GM23248 (cell line): ENCODE data around the gene FAAH. TPM values are rescaled to one million over a fixed set of nuclear protein-coding genes. Genes with fewer than 3 reads are reported as not detected.

ENCODE experiments used
- DNase-seq: peaks from one replicate; pipeline ENCODE4 v3.0.0-alpha.2; 2015
- H2AFZ ChIP-seq: fragments of 200-600 bp; sonication (generic); 2 replicates; pipeline ENCODE4 v1.6.1; 2016; ENCODE audit warnings: antibody characterized with exemption
- H3F3A ChIP-seq: fragments of 200-600 bp; sonication (generic); 2 replicates; pipeline ENCODE4 v1.6.1; 2016; ENCODE audit warnings: mild to moderate bottlenecking, antibody characterized with exemption, mixed run types; ENCODE audit not compliant: insufficient read depth
- H3K27ac ChIP-seq: fragments of 200-600 bp; sonication (generic); 2 replicates; pipeline ENCODE4 v1.5.1; 2016; ENCODE audit warnings: mild to moderate bottlenecking
- H3K27me3 ChIP-seq: fragments of 200-600 bp; sonication (generic); replicated peaks from 2 replicates; pipeline ENCODE4 v1.6.1; 2016; ENCODE audit warnings: mild to moderate bottlenecking; ENCODE audit not compliant: insufficient read depth
- H3K36me3 ChIP-seq: fragments of 200-600 bp; sonication (generic); 2 replicates; pipeline ENCODE4 v1.6.1; 2016; ENCODE audit warnings: low read depth, mild to moderate bottlenecking
- H3K4me1 ChIP-seq: fragments of 200-600 bp; sonication (generic); 2 replicates; pipeline ENCODE4 v1.6.1; 2016; ENCODE audit warnings: mild to moderate bottlenecking; ENCODE audit not compliant: insufficient read depth
- H3K4me2 ChIP-seq: fragments of 200-600 bp; sonication (generic); one replicate; pipeline ENCODE4 v1.6.1; 2016; ENCODE audit warnings: mild to moderate bottlenecking; ENCODE audit not compliant: unreplicated experiment
- H3K4me3 ChIP-seq: fragments of 200-600 bp; sonication (generic); 2 replicates; pipeline ENCODE4 v1.5.1; 2016; ENCODE audit warnings: mild to moderate bottlenecking
- H3K79me2 ChIP-seq: fragments of 200-600 bp; sonication (generic); 2 replicates; pipeline ENCODE4 v1.6.1; 2016; ENCODE audit warnings: mild to moderate bottlenecking; ENCODE audit not compliant: insufficient read depth
- H3K9ac ChIP-seq: fragments of 200-600 bp; sonication (generic); 2 replicates; pipeline ENCODE4 v1.6.1; 2016; ENCODE audit warnings: mild to moderate bottlenecking
- H3K9me2 ChIP-seq: fragments of 200-600 bp; sonication (generic); 2 replicates; pipeline ENCODE4 v1.6.1; 2016; ENCODE audit warnings: mixed run types, mild to moderate bottlenecking, moderate library complexity; ENCODE audit not compliant: insufficient read depth
- H3K9me3 ChIP-seq: fragments of 200-600 bp; sonication (generic); one replicate; pipeline ENCODE4 v1.6.1; 2017; ENCODE audit warnings: low read depth
- H4K20me1 ChIP-seq: fragments of 200-600 bp; sonication (generic); 2 replicates; pipeline ENCODE4 v1.6.0; 2016; ENCODE audit not compliant: insufficient read depth
- EZH2 ChIP-seq: fragments of 200-600 bp; sonication (generic); IDR thresholded peaks from 2 replicates; pipeline ENCODE4 v1.6.1; 2018; ENCODE audit warnings: antibody characterized with exemption, mild to moderate bottlenecking; ENCODE audit not compliant: insufficient read depth, poor library complexity, severe bottlenecking
- EZH2phosphoT487 ChIP-seq: fragments of 200-600 bp; sonication (generic); IDR thresholded peaks from 2 replicates; pipeline ENCODE4 v1.6.1; 2018; ENCODE audit warnings: antibody characterized with exemption, moderate library complexity, mild to moderate bottlenecking, low read depth; ENCODE audit not compliant: insufficient read depth
- WGBS, 2 experiments: methylation state at CpG; one replicate each; pipeline ENCODE4 v1.1.6; 2015 to 2017; ENCODE audit warnings: low lambda C conversion rate in 2 of 2, low coverage in 1 of 2; ENCODE audit errors: missing lambda C conversion rate in 2 of 2; 5-methylcytosine and 5-hydroxymethylcytosine counted together
- in situ Hi-C: fragments of 300-500 bp; cut with MboI; formaldehyde crosslinking; loops from 2 replicates; pipeline ENCODE4 v1.15.0; 2020
- polyA plus RNA-seq: library from polyadenylated mRNA; unstranded; fragments of >200 nt; fragmentation: Nextera tagmentation; extraction: Ambion mirVana; gene quantifications from 2 replicates; pipeline ENCODE4 v1.2.1, GENCODE V29; 2016
- total RNA-seq: library from RNA; depleted of rRNA; stranded (reverse); fragments of >200 nt; shearing (Covaris generic); gene quantifications from 2 replicates; pipeline ENCODE4 v1.2.3, GENCODE V29; 2014

FAAH gene
- total and polyA plus RNA-seq, 2 experiments from 2014 or later, result 0.74 to 0.97 TPM

GRCh38 chr1:46434358-46434757, 40.2 kb downstream of the FAAH start:
- no peaks in the 10 kb centered on the region for H3K79me2 ChIP-seq
- H3K36me3 ChIP-seq, result no peaks in the 10 kb centered on the region
- H3K9me3 ChIP-seq, result no peaks in the 10 kb centered on the region
- H2AFZ ChIP-seq, result no peak overlapping the region
- H3K4me3 ChIP-seq, result no peak overlapping the region
- no peak overlapping the region for H3K9ac ChIP-seq
- no peaks in the 10 kb centered on the region for H3K9me2 ChIP-seq
- no peak overlapping the region for H3K27ac ChIP-seq
- 81 to 91% methylated on average over 3 of the region's 3 CpGs for WGBS, 2 experiments
- in situ Hi-C loops, result no loop called here
- no peaks in the 10 kb centered on the region for H4K20me1 ChIP-seq
- peaks cover 11% of the 10 kb centered on the region for H3K27me3 ChIP-seq
- H3K4me1 ChIP-seq, result no peaks in the 10 kb centered on the region
- no peaks in the 10 kb centered on the region for H3F3A ChIP-seq
- H3K4me2 ChIP-seq, result no peak overlapping the region
- TF ChIP-seq EZH2 (no peak), EZH2phosphoT487 (no peak)
- no peak for DNase-seq

GRCh38 chr1:46436844-46437243, 42.7 kb downstream of the FAAH start:
- H3K9ac ChIP-seq, result no peak overlapping the region
- no peak for DNase-seq
- no peaks in the 10 kb centered on the region for H3K9me3 ChIP-seq
- no peaks in the 10 kb centered on the region for H4K20me1 ChIP-seq
- H3K4me2 ChIP-seq, result no peak overlapping the region
- no peaks in the 10 kb centered on the region for H3K79me2 ChIP-seq
- H3K27ac ChIP-seq, result no peak overlapping the region
- H2AFZ ChIP-seq, result no peak overlapping the region
- no peak for TF ChIP-seq EZH2phosphoT487
- H3K4me1 ChIP-seq, result no peaks in the 10 kb centered on the region
- WGBS, 2 experiments, result 89 to 90% methylated on average over 1 of the region's 1 CpG
- no peaks in the 10 kb centered on the region for H3F3A ChIP-seq
- peaks cover 11% of the 10 kb centered on the region for H3K27me3 ChIP-seq
- in situ Hi-C loops, result no loop called here
- no peak overlapping the region for H3K4me3 ChIP-seq
- no peaks in the 10 kb centered on the region for H3K36me3 ChIP-seq
- no peaks in the 10 kb centered on the region for H3K9me2 ChIP-seq

- TF ChIP-seq EZH2phosphoT487, result no peak
- TF ChIP-seq EZH2, result no peak
- Histone ChIP-seq H2AFZ (no peak overlapping the region), H3K4me2 (no peak overlapping the region), H3K27ac (no peak overlapping the region), H3F3A (no peaks in the 10 kb centered on the region), H3K36me3 (no peaks in the 10 kb centered on the region), H3K27me3 (peaks cover 11% of the 10 kb centered on the region), H3K4me1 (no peaks in the 10 kb centered on the region), H3K4me3 (no peak overlapping the region), H3K9me3 (no peaks in the 10 kb centered on the region), H3K9ac (no peak overlapping the region), H3K79me2 (no peaks in the 10 kb centered on the region), H3K9me2 (no peaks in the 10 kb centered on the region), H4K20me1 (no peaks in the 10 kb centered on the region)
- in situ Hi-C loops, result no loop called here
- WGBS, 2 experiments, result 53 to 54% methylated on average over 4 of the region's 4 CpGs
- no peak for DNase-seq
These were observed 43.6 kb downstream of the FAAH start for GRCh38 chr1:46437723-46438122.

GRCh38 chr1:46438346-46438745, 44.2 kb downstream of the FAAH start:
- H3K4me1 ChIP-seq, result no peaks in the 10 kb centered on the region
- no peaks in the 10 kb centered on the region for H3K79me2 ChIP-seq
- no peak overlapping the region for H3K27ac ChIP-seq
- H3K27me3 ChIP-seq, result peaks cover 11% of the 10 kb centered on the region
- no peak overlapping the region for H2AFZ ChIP-seq
- no peaks in the 10 kb centered on the region for H3F3A ChIP-seq
- in situ Hi-C loops, result no loop called here
- 67 to 78% methylated on average over 6 of the region's 6 CpGs for WGBS, 2 experiments
- no peak overlapping the region for H3K9ac ChIP-seq
- no peak overlapping the region for H3K4me2 ChIP-seq
- DNase-seq, result no peak
- H4K20me1 ChIP-seq, result no peaks in the 10 kb centered on the region
- H3K9me3 ChIP-seq, result no peaks in the 10 kb centered on the region
- no peak for TF ChIP-seq EZH2
- no peaks in the 10 kb centered on the region for H3K36me3 ChIP-seq
- H3K9me2 ChIP-seq, result no peaks in the 10 kb centered on the region
- H3K4me3 ChIP-seq, result no peak overlapping the region

- Histone ChIP-seq H3K4me2 (no peak overlapping the region), H3K36me3 (no peaks in the 10 kb centered on the region), H3K79me2 (no peaks in the 10 kb centered on the region), H3K9ac (no peak overlapping the region), H4K20me1 (no peaks in the 10 kb centered on the region), H3K9me3 (no peaks in the 10 kb centered on the region), H2AFZ (no peak overlapping the region), H3K9me2 (no peaks in the 10 kb centered on the region), H3K27me3 (no peaks in the 10 kb centered on the region), H3K27ac (no peak overlapping the region), H3K4me1 (no peaks in the 10 kb centered on the region), H3F3A (no peaks in the 10 kb centered on the region), H3K4me3 (no peak overlapping the region)
- no peak for DNase-seq
- WGBS, 2 experiments, result 51 to 62% methylated on average over 2 of the region's 2 CpGs
- in situ Hi-C loops, result no loop called here
- no peak for TF ChIP-seq EZH2phosphoT487
- no peak for TF ChIP-seq EZH2
These were observed 46.4 kb downstream of the FAAH start for GRCh38 chr1:46440478-46440877.
